ENCODE measurements around the gene TRNP1. TPM values are rescaled to one million over a fixed set of nuclear protein-coding genes. Genes with fewer than 3 reads are reported as not detected.
A peak's percentile ranks its signal among the peaks of the same experiment; 100 is the strongest.

The TRNP1 gene
- total and polyA plus RNA-seq, 10 of the 15 experiments (the other 5 are each of a cell fraction or from before 2014, with no cell fraction given) = 0.13 TPM; not detected in 9

GRCh38 chr1:27001570-27002360, 8.3 kb downstream of the TRNP1 start (continued):
- TF ChIP-seq ZBTB11 (CRISPR knock-in tag; IDR thresholded peaks at IDR 0.05) = no peak
- TF ChIP-seq RAD21 (IDR thresholded peaks at IDR 0.05; ENCODE audit: insufficient read depth, low read depth, low read length) = no peak
- no peak for TF ChIP-seq LARP7 (IDR thresholded peaks at IDR 0.05)
- no peak for TF ChIP-seq YY1 (IDR thresholded peaks at IDR 0.05; ENCODE audit: low read depth, low read length)
- no peak for TF ChIP-seq PML (IDR thresholded peaks at IDR 0.05; ENCODE audit: low read length)
- no peak for TF ChIP-seq TARDBP (IDR thresholded peaks at IDR 0.05; ENCODE audit: borderline replicate concordance)
- peak; percentile 61 to 74; a peak in 3 of 4 replicates for TF ChIP-seq IKZF2 (IDR thresholded peaks at IDR 0.05)
- no peak for TF ChIP-seq NKRF (conservative IDR thresholded peaks at IDR 0.05)
- TF ChIP-seq RELB (IDR thresholded peaks at IDR 0.05; ENCODE audit: low read depth) = peak; percentile 48; the same call in 1 of the 2 replicates
- no peak for TF ChIP-seq NRF1 (conservative IDR thresholded peaks at IDR 0.05; ENCODE audit: low read depth, low read length)
- no peak; the same call in 1 of the 2 replicates for TF ChIP-seq PKNOX1 (IDR thresholded peaks at IDR 0.05)
- TF ChIP-seq DPF2 (IDR thresholded peaks at IDR 0.05) = peak; percentile 63; the same call in 1 of the 2 replicates
- no peak for TF ChIP-seq SP1 (IDR thresholded peaks at IDR 0.05; ENCODE audit: low read depth, low read length)

All from GM12878 (cell line).